ENCODE measurements around the gene NOX4. TPM values are rescaled to one million over a fixed set of nuclear protein-coding genes. Genes with fewer than 3 reads are reported as not detected.

Gene NOX4
- total and polyA plus RNA-seq, 2 donors (not counting 3 experiments of a cell fraction or from before 2014, with no cell fraction given) = 21.2 to 34.0 TPM

GRCh38 chr11:89447845-89448244 lies 43.3 kb downstream of the NOX4 start:
- Histone ChIP-seq H3K27me3 (ENCODE audit: control insufficient read depth in 2 of 2, insufficient read depth in 2 of 2, low read length in 2 of 2) (no peaks in the 10 kb centered on the region), H3K36me3 (ENCODE audit: control insufficient read depth in 2 of 2, extremely low read depth in 1 of 2, insufficient read depth in 2 of 2, low read length in 2 of 2) (peaks cover 3 to 9% of the 10 kb centered on the region in 2 experiments), H3K9me1 (replicated peaks; ENCODE audit: control insufficient read depth, extremely low read depth, insufficient read depth, low read length) (no peaks in the 10 kb centered on the region), H3K9me3 (replicated peaks; ENCODE audit: control insufficient read depth, insufficient read depth, low read length) (no peaks in the 10 kb centered on the region), H3K9ac (replicated peaks; ENCODE audit: extremely low read depth, insufficient read depth, low read length) (no peak overlapping the region), H3K4me3 (replicated peaks in 1 of 3; ENCODE audit: insufficient read depth in 1 of 3, low read depth in 1 of 3, low read length in 3 of 3) (no peak overlapping the region), H4K20me1 (replicated peaks; ENCODE audit: control insufficient read depth, extremely low read depth, insufficient read depth, low read length) (no peaks in the 10 kb centered on the region), H3K27ac (ENCODE audit: insufficient read depth, low read depth, low read length) (no peak overlapping the region), H2AFZ (ENCODE audit: low read depth, low read length) (no peak overlapping the region), H3K4me2 (ENCODE audit: insufficient read depth, low read length) (no peak overlapping the region), H3K4me1 (ENCODE audit: control insufficient read depth, extremely low read depth, insufficient read depth, low read length) (peaks cover 6% of the 10 kb centered on the region), H3K79me2 (ENCODE audit: control insufficient read depth, insufficient read depth, low read length) (peaks cover 40% of the 10 kb centered on the region)
- intact Hi-C loops (cut with micrococcal nuclease) = no loop called here
- BruUV-seq (replicated peaks) = no TSS peak
- DNase-seq (ENCODE audit: low read depth, low spot score) (no peak), FAIRE-seq (no peak)
- dilution Hi-C loops (cut with MboI; ENCODE audit: extremely low pct_ligation_motif_present, low sequenced_read_pairs) = no loop called here
- TF ChIP-seq POLR2A (IDR thresholded peaks at IDR 0.05; ENCODE audit: low read depth, low read length) = no peak
- ChIA-PET CTCF (interaction anchor here (1.0 kb wide), 1 partner anchor 30 kb away, joined by 3 read pairs; no protein-coding TSS in a partner anchor), POLR2A (no interaction called here)

- peaks cover 31% of the 10 kb centered on the region for H3K79me2 ChIP-seq (ENCODE audit: control insufficient read depth, insufficient read depth, low read length)
- H3K9ac ChIP-seq (replicated peaks; ENCODE audit: extremely low read depth, insufficient read depth, low read length) = no peak overlapping the region
- no peaks in the 10 kb centered on the region for H4K20me1 ChIP-seq (replicated peaks; ENCODE audit: control insufficient read depth, extremely low read depth, insufficient read depth, low read length)
- H3K4me1 ChIP-seq (ENCODE audit: control insufficient read depth, extremely low read depth, insufficient read depth, low read length) = peaks cover 8% of the 10 kb centered on the region
- intact Hi-C loops (cut with micrococcal nuclease) = no loop called here
- no peak for TF ChIP-seq MYC (IDR thresholded peaks at IDR 0.05; ENCODE audit: low read depth, low read length)
- no peak for TF ChIP-seq FOS (IDR thresholded peaks at IDR 0.05; ENCODE audit: borderline replicate concordance, insufficient read depth, low read length)
- no peak for TF ChIP-seq POLR2A (IDR thresholded peaks at IDR 0.05; ENCODE audit: low read depth, low read length)
- TF ChIP-seq GATA2 (IDR thresholded peaks at IDR 0.05; ENCODE audit: insufficient read depth, insufficient read length, low read depth, low read length) = no peak
- no peak for TF ChIP-seq MAX (IDR thresholded peaks at IDR 0.05; ENCODE audit: insufficient read depth, insufficient read length)
- TF ChIP-seq EZH2 (IDR thresholded peaks at IDR 0.05; ENCODE audit: borderline replicate concordance, low read depth, low read length, severe bottlenecking) = no peak
- TF ChIP-seq JUN (IDR thresholded peaks at IDR 0.05; ENCODE audit: borderline replicate concordance, insufficient read depth, insufficient read length, low read depth) = no peak
- no peak for TF ChIP-seq POLR2AphosphoS5 (IDR thresholded peaks at IDR 0.05; ENCODE audit: insufficient read depth, low read depth, low read length)
- TF ChIP-seq CTCF (IDR thresholded peaks at IDR 0.05; ENCODE audit: extremely low read depth in 1 of 2, insufficient read depth in 1 of 2, low read depth in 1 of 2, low read length in 2 of 2) = no peak
- no peaks in the 10 kb centered on the region for H3K9me3 ChIP-seq (replicated peaks; ENCODE audit: control insufficient read depth, insufficient read depth, low read length)
- H3K27me3 ChIP-seq (ENCODE audit: control insufficient read depth in 2 of 2, insufficient read depth in 2 of 2, low read length in 2 of 2) = no peaks in the 10 kb centered on the region
- dilution Hi-C loops (cut with MboI; ENCODE audit: extremely low pct_ligation_motif_present, low sequenced_read_pairs) = no loop called here
- DNase-seq (ENCODE audit: low read depth, low spot score) = peak; percentile 18
- FAIRE-seq = no peak
- H3K27ac ChIP-seq (ENCODE audit: insufficient read depth, low read depth, low read length) = no peak overlapping the region
- H2AFZ ChIP-seq (ENCODE audit: low read depth, low read length) = no peak overlapping the region
- ChIA-PET POLR2A (no interaction called here), CTCF (interaction anchor here (0.9 kb wide), 1 partner anchor 13 kb away, joined by 3 read pairs; no protein-coding TSS in a partner anchor)
- no peaks in the 10 kb centered on the region for H3K9me1 ChIP-seq (replicated peaks; ENCODE audit: control insufficient read depth, extremely low read depth, insufficient read depth, low read length)
- no peak overlapping the region for H3K4me3 ChIP-seq (replicated peaks in 1 of 3; ENCODE audit: insufficient read depth in 1 of 3, low read depth in 1 of 3, low read length in 3 of 3)
- H3K36me3 ChIP-seq (ENCODE audit: control insufficient read depth in 2 of 2, extremely low read depth in 1 of 2, insufficient read depth in 2 of 2, low read length in 2 of 2) = peaks cover 0 to 7% of the 10 kb centered on the region in 2 experiments
- no peak overlapping the region for H3K4me2 ChIP-seq (ENCODE audit: insufficient read depth, low read length)
- BruUV-seq (replicated peaks) = no TSS peak
Measured at GRCh38 chr11:89443361-89444322, 47.5 kb downstream of the NOX4 start.
